IPS DF 19.7 (cell line): ENCODE results near the gene RILPL2.
A peak's percentile ranks its signal among the peaks of the same experiment; 100 is the strongest.
"Not testable (repeated sequence)": the region's sequence is repeated elsewhere in the genome, so short reads cannot be mapped to it uniquely, and the experiment has no call there.

ENCODE experiments used
- DNase-seq: peaks from one replicate; pipeline ENCODE4 v3.0.0-alpha.2; 2013; ENCODE audit warnings: low read depth, low spot score

RILPL2 gene, protein sequence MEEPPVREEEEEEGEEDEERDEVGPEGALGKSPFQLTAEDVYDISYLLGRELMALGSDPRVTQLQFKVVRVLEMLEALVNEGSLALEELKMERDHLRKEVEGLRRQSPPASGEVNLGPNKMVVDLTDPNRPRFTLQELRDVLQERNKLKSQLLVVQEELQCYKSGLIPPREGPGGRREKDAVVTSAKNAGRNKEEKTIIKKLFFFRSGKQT

DNA sequence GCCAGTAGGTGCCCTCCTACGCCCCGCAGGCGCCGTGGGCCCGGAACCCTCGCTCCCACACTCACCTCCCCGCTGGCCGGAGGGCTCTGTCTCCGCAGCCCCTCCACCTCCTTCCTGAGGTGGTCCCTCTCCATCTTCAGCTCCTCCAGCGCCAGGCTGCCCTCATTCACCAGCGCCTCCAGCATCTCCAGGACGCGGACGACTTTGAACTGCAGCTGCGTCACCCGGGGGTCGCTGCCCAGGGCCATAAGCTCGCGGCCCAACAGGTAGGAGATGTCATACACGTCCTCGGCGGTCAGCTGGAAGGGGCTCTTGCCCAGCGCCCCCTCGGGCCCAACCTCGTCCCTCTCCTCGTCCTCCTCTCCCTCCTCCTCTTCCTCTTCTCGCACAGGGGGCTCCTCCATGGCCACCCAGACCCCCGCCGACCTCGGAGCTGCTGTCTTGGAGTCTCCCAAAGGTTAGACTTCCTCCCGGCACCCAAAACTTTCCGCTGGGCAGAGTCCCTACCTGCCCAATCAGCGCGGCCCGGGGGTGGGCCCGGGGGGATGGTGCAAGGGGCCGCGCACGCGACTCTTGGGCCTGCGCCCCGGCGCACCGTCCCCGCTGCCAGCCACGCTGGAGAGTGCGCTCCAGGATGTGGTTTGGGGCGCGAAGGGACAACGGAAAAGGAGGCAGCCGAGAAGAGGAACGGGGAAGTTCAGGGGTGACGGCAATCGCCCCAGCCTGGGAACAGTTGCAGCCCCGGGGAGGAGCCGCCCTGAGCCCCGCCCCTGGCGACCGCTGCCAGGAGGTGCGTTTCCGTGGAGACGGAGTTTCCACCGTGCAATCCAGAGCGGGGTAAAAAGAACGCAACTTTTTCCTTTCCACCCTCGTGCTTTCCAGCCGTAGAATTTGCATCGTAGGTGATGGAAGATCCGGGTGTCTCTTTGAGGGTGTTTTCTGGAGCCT, at the start of gene RILPL2:
RILPL2 (minus strand) TSS at position 668 of the 948 bp plus-strand sequence; CDS start at position 404, 264 bp downstream.
- peak; percentile 33 for DNase-seq

DNA sequence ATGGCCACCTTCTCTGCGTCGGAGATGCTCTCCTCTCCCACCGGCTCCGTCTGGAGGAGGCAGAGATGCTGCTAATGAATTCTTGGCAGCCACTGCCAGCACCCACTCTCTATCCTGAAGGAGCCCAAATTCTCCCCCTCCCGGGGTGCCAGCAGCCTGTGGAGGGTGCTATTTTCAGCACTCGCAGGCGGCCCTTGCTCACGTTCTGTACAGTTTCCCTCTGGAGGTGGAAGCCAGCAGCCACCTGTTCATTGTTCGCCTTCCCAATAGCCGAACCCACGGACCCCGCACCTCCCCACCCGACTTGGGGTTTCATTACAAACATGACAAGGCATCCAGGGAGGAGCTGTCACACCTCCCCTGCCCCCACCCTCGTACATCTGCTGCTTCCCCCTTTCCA, 49.3 kb upstream of the RILPL2 start:
- DNase-seq = no peak

DNA sequence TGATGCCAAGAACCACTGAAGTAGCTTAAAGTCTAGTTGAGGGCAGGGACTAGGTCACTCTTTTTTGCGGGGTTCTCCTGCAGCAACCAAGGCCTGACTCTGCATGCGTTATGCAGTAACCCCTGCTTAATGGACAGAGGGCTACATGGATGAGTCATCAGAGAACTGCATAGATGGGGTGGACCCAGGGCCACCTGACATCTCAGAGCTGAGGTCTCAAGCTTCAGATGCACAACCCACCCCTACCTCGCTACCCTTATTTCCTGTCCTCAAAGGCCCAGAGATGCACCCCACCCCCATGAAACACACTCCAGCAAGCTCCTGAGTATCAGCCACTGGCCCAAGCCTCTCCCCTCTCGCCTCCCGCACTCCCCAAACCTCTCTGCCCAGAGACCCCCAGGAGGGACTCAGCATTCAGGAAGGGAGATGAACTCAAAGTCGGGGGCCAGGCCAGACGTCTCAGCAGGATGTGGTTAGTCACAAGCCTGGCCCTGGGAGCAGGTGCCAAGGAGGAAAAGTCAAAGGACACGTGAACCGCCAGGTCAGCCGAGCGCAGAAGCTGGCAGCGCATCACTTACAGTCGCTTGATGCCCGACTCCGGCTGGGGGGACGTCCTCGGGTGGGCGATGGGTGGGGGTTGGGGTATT, 47.2 kb upstream of the RILPL2 start:
- no peak for DNase-seq

DNA sequence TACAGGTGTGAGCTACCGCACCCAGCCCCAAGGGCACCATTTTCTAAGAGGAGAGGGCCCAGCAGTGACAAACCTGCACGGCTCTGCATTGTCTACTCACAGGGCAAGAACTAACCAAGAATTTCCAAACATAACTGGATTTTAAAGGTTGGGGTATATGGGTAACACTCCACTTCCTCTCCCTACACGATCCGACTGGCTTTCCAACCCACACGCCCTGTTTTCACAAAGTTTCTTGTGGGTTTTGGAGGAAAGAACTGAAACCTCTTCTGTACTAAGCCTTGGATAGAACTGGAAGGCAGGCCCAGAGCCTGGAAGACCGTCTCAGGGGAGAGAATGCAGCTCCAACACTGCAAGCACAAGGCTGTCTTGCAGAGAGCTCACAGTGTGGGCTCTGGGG, 46.4 kb upstream of the RILPL2 start:
- DNase-seq = no peak

DNA sequence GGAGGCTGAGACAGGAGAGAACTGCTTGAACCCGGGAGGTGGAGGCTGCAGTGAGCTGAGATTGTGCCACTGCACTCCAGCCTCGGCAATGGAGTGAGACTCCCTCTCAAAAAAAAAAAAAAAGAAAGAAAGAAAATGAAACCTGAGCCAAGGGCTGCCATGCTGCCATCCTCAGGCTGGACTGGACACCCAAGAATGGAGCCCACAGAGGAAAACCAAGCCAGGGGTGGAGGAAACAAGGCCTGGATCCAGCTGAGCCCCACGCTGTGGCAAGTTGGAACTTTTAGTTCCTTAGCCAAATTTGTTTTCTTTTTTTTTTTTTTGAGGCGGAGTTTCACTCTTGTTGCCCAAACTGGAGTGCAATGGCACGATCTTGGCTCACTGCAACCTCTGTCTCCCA, 44.8 kb upstream of the RILPL2 start:
- DNase-seq = not testable (repeated sequence)

DNA sequence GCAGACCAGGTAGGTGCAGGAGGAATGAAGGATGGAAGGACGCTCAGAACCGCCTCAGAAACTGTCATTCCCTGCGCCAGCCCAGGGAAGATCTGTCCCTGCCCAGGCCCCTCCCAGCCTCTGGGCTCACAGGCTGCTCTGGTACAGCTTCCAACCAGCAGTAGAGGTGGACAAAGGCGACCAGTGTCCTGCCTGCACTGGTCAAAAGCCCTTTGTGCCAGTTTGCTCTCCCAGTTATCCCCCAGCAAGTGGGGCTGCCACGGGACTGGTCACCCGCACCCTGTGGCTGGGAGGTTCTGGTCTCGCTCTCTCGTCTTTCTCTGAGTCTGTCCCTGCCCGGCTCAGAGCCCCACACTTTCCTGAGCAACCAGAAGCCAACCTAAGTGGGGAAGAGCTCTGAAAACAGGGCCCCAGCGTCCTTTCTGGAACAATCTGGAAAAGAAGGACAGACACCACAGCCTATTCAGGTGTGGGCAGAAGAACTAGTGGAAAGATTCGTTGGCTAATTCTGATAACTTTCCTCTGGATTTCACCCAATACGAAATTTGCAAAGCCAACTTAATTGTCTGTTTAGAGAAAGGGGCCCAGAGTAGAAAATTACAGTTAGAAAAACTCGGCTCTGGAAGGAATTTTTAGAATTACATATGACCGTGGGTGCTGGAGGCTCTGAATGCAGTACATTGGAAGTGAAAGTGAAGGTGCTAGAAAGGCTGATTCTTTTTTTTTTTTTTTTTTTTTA, 43.1 kb upstream of the RILPL2 start:
- no peak for DNase-seq

DNA sequence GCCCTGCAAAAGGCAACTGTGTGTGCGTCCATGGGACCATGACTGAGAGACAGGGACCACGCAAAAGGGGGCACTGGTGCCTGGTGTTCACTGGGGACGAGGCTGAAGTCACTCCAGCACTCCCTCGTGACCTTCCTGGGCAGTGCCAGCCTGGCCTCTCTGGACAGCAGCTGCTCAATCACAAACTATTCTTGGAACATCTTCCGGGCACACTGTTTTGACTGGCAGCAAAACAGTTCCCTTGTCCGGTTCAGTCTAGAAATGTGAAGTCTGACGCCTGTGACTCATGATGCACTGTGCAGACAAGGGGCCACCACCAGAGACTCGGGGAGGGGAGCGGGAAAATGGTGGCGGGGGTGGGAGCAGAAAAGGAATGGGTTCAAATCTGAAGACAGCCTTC, 42.3 kb upstream of the RILPL2 start:
- no peak for DNase-seq

DNA sequence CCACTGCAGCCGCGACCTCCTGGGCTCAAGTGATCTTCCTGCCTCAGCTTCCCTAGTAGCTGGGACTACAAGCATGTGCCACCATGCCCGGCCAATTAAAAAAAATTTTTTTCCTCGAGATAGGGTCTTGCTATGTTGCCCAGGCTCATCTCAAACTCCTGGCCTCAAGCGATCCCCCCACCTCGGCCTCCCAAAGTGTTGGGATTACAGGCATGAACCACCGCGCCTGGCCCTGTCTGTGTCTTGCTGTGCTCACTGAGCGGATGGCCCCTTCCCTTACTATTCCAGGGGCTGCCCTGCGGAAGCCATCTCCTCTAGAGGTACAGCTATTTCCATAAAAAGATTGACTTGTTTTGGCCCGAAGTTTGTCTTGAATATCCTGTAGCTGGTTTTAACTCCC, 41.6 kb upstream of the RILPL2 start:
- no peak for DNase-seq

DNA sequence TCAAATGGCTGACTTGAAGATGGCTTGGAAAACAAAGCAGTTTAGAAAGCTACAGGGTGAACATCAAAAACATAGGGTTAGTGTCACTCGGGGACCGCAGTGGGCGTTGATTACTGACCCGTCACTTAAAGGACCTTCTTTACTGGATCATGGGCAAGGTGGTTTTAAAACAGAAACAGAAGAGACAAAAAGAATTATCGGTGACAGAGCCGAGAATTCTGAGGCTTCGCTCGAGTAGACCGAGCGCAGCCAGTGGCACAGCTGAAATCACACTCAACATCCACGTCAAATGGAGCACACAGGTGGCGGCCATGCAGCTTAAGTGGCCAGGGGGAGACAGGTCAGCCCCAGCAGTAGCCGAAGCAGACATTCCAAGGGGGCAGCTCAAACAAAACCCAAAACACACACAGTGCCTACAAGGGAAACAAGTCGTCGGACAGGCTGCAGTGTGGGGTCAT, 38.8 kb upstream of the RILPL2 start:
- DNase-seq = no peak

DNA sequence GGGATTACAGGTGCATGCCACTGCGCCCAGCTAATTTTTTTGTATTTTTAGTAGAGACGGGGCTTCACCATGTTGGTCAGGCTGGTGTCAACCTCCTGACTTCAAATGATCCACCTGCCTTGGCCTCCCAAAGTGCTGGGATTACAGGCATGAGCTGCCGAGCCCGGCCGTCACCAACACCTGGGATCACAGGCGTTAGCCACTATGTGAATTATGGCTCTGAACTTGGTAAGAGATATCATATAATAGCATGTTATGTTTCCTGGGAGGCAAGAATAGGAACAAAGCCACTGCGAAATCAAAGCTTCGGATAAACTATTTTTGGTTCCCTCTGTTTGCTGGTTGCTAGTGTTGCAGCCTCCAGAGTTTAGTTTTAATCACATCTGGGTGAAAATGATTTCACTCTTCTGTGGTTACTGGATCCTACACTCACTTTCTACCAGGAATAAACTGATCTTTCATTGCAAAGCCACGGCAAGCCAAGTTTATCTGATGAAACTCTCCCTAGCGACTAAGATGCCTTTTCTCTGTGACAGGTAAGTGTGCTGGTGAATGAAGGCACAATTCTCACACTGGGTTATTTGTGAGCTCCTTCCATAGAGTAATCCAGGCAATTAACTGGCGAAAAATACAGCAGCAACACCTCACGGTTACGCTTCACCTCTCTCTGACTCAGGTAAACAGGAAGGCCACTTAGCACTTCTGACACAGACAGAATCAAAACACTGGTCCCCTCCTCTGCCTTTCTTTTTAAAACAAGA, 38.2 kb upstream of the RILPL2 start:
- no peak for DNase-seq

DNA sequence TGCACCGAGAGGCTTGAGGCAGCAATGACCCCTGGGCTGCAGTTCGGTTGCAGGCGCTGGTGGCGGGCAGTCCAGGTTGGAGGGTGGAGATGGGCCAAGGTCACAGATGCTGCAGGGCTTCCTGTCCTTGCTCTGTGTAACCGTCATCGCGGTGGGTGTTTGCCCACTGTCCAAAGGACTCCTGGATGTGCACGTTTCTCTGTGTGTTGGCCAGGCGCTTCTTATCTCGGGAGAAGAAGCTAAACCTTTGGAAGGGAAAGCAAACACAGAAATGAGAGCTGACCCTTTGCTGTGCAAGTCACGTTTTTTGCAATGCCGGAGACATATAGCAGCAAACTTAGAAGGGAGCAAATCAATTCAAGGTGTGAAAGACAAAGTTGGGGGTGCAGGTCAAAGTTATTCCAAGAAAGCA, 36.0 kb upstream of the RILPL2 start:
- DNase-seq = no peak

DNA sequence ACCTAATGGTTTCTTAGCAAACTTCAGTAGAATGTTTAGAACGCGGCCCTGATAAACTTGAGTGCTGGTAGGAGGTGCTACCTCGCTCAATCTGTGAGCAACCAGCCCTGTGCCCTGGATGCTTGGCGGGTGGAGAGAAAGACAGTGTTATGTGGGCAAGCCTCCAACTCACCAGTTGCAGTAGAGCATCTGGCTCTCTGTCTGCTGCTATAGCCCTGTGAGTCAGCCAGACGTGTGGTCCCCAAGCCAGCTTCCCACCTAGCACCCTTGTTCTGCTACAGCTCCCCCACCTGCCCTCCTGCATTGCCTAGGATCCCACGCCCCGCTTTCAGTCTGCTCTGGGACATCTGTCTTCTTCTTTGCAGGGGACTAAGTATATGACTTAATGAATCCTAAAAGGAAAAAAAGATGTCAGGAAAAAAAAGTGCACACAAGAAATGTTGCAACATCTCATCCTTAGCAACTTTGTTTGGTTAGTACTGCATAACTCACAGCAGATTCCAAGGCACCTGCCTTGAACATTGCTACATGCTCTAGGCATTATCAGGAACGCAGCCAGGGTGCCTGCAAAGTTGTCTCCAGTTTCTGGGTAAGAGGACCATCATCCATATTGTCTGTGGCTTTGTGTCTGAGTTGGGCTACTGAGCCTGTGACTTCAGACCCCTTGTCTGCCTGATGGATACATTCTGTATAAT, 35.0 kb upstream of the RILPL2 start:
- DNase-seq = no peak

DNA sequence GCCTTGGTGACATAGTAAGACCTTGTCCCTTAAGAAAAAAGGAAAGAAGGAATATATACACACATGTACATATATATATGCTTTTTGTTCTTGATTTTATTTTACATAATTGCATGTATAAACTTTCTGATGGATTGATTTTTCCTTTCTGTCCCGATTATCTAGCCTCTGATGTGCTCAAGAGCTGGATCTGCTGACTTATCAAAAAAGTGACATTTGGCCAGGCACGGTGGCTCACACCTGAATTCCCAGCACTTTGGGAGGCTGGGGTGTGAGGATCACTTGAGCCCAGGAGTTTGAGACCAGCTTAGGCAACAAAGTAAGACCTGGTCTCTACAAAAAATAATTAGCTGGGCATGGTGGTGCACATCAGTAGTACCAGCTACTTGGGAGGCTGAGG, 33.5 kb upstream of the RILPL2 start:
- DNase-seq = no peak

DNA sequence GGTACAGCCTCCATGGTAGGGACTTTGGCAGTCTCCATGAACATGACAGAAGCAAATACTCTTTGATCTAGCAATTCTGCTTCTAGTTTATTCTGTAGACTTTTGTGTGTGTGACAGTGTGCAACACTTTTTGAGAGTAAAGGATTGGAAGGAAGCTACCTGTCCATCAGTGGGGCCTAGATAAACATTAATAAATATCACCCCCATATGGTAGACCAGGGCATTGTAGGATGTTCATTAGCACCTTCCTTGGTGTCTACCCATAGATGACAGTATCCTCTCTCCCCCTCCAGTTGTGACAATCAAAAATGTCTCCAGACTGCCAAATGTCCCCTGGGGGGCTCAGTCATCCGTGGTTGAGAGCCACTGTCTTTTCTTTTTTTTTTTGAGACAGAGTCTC, 32.3 kb upstream of the RILPL2 start:
- DNase-seq = no peak

DNA sequence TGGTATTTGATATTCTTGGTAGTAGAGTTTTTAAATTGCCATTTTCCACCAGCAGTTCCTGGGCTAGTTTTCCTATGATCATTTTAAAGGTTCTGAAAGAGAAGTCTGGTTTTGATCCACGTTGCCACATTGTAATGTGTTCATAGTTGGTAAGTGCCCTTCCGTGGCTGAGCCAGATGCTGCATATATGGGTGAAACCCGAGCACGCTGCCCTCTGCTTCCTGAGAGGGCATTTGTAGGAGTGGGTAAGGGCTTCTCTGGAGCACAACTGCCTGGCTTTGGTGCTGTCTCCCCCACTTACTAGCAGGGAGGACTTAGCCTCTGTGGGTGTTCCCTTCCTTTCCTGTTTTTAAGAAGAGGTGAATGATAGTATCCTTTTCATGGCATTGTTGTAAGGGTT, 28.6 kb upstream of the RILPL2 start:
- DNase-seq = no peak

DNA sequence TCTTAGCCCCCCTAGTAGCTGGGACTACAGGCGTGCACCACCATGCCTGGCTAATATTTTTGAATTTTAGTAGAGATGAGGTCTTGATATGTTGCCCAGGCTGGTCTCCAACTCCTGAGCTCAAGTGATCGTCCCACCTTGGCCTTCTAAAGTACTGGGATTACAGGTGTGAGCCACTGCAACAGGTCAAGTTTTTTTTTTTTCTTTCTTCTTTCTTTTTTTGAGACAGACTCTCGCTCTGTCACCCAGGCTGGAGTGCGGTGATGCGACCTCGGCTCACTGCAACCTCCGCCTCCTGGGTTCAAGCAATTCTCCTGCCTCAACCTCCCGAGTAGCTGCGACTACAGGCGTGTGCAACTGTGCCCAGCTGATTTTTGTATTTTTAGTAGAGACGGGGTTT, 26.7 kb upstream of the RILPL2 start:
- not testable (repeated sequence) for DNase-seq

DNA sequence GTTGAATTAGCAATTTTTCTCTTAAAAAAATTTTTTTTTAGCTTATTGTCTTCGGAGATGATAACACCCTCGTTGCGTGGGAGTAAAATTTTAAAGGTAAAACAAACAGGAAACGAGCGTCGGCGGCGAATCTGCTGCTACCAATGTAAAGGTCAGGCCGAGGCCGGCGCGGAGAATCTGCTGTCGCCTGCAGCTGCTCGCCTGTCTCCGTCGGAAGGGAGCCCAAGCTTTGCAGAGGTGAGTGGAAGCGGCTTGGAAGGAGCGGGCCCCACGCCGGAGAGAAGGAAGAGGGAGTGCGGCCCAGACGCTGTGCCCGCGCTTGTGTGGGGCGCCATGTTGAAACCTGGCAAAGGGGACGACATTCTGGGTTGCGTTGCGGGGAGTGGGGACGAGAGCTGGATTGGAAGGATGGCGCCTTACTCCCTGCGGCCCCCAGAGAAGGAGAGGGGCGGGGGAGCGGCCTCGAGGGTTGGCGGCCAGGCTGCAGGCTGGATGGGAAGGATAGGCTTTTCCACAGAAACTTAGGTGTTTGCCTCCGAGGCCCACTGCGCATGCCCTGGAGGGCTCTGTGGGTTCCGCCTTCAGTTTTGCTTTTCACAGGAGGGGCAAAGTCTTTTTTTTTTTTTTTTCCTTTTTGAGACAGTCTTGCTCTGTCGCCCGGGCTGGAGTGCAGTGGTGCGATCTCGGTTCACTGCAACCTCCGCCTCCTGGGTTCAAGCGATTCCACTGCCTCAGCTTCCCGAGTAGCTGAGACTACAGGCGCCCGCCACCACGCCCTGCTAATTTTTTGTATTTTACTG, 21.7 kb upstream of the RILPL2 start, which contains the start of gene SNRNP35:
SNRNP35 (plus strand) TSS at position 160 of the 800 bp plus-strand sequence. CDS start 7,402 bp downstream, outside the sequence.
- peak; percentile 76 for DNase-seq

DNA sequence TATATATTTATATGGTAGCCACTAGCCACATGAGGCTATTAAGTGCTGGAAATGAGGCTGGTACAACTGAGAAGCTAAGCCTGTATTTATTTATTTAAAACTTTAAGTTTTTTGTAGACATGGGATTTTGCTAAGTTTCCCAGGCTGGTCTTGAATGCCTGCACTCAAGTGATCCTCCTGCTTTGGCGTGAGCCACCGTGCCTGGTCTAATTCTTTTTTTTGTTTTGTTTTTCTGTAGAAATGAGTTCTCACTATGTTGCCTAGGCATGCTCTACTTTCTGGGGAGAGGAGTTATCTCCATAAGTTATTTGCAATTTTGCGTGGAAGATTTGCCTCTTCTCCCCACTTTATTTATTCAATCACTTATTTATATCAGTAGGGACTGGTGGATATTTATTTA, 16.7 kb upstream of the RILPL2 start:
- no peak for DNase-seq

DNA sequence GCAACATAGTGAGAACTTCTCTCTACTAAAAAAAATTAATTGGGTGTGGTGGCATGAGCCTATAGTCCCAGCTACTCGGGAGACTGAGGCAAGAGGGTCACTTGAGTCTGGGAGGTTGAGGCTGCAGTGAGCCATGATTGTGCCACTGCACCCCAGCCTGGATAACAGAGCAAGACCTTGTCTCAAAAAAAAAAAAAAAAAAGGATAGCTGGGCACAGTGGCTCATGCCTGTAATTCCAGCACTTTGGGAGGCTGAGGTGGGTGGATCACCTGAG, 15.7 kb upstream of the RILPL2 start:
- not testable (repeated sequence) for DNase-seq

DNA sequence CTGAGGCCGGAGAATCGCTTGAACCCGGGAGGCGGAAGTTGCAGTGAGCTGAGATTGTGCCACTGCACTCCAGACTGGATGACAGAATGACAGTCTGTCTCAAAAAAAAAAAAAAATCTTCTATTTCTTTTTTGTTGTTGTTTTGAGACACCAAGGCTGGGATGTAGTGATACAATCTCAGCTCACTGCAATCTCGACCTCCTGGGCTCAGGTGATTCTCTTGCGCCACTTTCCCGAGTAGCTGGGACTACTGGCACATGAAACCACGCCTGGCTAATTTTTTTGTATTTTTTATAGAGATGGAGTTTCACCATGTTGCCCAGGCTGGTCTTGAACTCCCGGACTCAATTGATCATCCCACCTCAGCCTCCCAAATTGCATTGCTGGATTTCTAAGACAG, 14.2 kb upstream of the RILPL2 start:
- DNase-seq = no peak
